ENCODE measurements around the gene TAOK2.
"Not testable (repeated sequence)": the region's sequence is repeated elsewhere in the genome, so short reads cannot be mapped to it uniquely, and the experiment has no call there.

TAOK2 gene

GRCh38 chr16:30025156-30025555, 51.5 kb downstream of the TAOK2 start:
- DNase-seq (ENCODE audit: low spot score) = no peak

- no peak for DNase-seq (ENCODE audit: low spot score)
Measured at GRCh38 chr16:30025574-30025973, 51.9 kb downstream of the TAOK2 start.

GRCh38 chr16:30026449-30026848, 52.8 kb downstream of the TAOK2 start:
- no peak for DNase-seq (ENCODE audit: low spot score)

- no peak for DNase-seq (ENCODE audit: low spot score)
Measured at GRCh38 chr16:30027588-30028437, 54.1 kb downstream of the TAOK2 start.

- DNase-seq (ENCODE audit: low spot score) = no peak
Measured at GRCh38 chr16:30028438-30029076, 54.9 kb downstream of the TAOK2 start.

GRCh38 chr16:30030011-30030685, 56.5 kb downstream of the TAOK2 start:
- DNase-seq (ENCODE audit: low spot score) = no peak

- DNase-seq (ENCODE audit: low spot score) = no peak
Measured at GRCh38 chr16:30030841-30031413, 57.3 kb downstream of the TAOK2 start, which contains the start of gene TLCD3B. TSS of gene TLCD3B (minus strand) at chr16:30031271. CDS start at chr16:30030527, 744 bp downstream.

GRCh38 chr16:30031477-30031918, 57.8 kb downstream of the TAOK2 start:
- DNase-seq (ENCODE audit: low spot score) = no peak

GRCh38 chr16:30032083-30032819, 58.6 kb downstream of the TAOK2 start:
- DNase-seq (ENCODE audit: low spot score) = peak; percentile 71

GRCh38 chr16:30033270-30033669, 59.6 kb downstream of the TAOK2 start:
- DNase-seq (ENCODE audit: low spot score) = no peak

- DNase-seq (ENCODE audit: low spot score) = no peak
Measured at GRCh38 chr16:30040221-30040620, 66.6 kb downstream of the TAOK2 start.

GRCh38 chr16:30040690-30041089, 67.0 kb downstream of the TAOK2 start:
- DNase-seq (ENCODE audit: low spot score) = not testable (repeated sequence)

GRCh38 chr16:30041841-30042240, 68.2 kb downstream of the TAOK2 start:
- DNase-seq (ENCODE audit: low spot score) = no peak

Measured in LoVo (cell line).